H1 (cell line): ENCODE measurements around the gene BRMS1.

Experiments
- CTCF ChIP-seq, 3 experiments: IDR thresholded peaks; 1 replicate in 2 of 3; 2 replicates in 1 of 3; pipeline versions ENCODE4 v1.5.1 to v1.6.1; 2011; ENCODE audit warnings: low read length in 3 of 3, mild to moderate bottlenecking in 3 of 3, inconsistent platforms in 2 of 3, low read depth in 1 of 3, moderate library complexity in 1 of 3; ENCODE audit not compliant: insufficient read depth in 1 of 3; ENCODE audit errors: control extremely low read depth in 1 of 3
- GABPA ChIP-seq: IDR thresholded peaks from 2 replicates; pipeline ENCODE4 v1.6.1; 2011; ENCODE audit warnings: mild to moderate bottlenecking, low read length, moderate library complexity, borderline replicate concordance; ENCODE audit not compliant: insufficient read depth
- HDAC2 ChIP-seq, 2 experiments: fragments of 300-600 bp in 1 of 2; sonication (generic) in 1 of 2; IDR thresholded peaks; 2 replicates each; pipeline ENCODE4 v1.6.1; 2011 to 2012; ENCODE audit warnings: low read depth in 2 of 2, low read length in 2 of 2, mild to moderate bottlenecking in 2 of 2, moderate library complexity in 2 of 2, borderline replicate concordance in 1 of 2, inconsistent platforms in 1 of 2
- HDAC6 ChIP-seq: IDR thresholded peaks from one replicate; pipeline ENCODE4 v1.7.1; 2012; ENCODE audit warnings: low read depth, mild to moderate bottlenecking, inconsistent platforms, low read length, moderate library complexity
- KDM4A ChIP-seq: IDR thresholded peaks from one replicate; pipeline ENCODE4 v1.7.1; 2012; ENCODE audit warnings: low read depth, mild to moderate bottlenecking, moderate library complexity, low read length, inconsistent platforms; ENCODE audit not compliant: severe bottlenecking
- NRF1 ChIP-seq: IDR thresholded peaks from 2 replicates; pipeline ENCODE4 v1.6.1; 2011; ENCODE audit warnings: mild to moderate bottlenecking, low read depth, low read length, improper control_type of control experiment
- POLR2A ChIP-seq, 2 experiments: IDR thresholded peaks; 1 replicate in 1 of 2; 2 replicates in 1 of 2; pipeline ENCODE4 v1.6.1; 2011; ENCODE audit warnings: low read depth in 2 of 2, low read length in 2 of 2, mild to moderate bottlenecking in 2 of 2; ENCODE audit errors: control extremely low read depth in 1 of 2
- SIN3A ChIP-seq, 2 experiments: IDR thresholded peaks in 1 of 2; conservative IDR thresholded peaks in 1 of 2; 2 replicates each; pipeline ENCODE4 v1.6.1; 2011 to 2012; ENCODE audit warnings: low read length in 2 of 2, improper control_type of control experiment in 1 of 2, low read depth in 1 of 2, mild to moderate bottlenecking in 1 of 2
- TF ChIP-seq, protein P1 (sequence below): IDR thresholded peaks from 2 replicates; pipeline ENCODE4 v1.6.1; 2012; ENCODE audit warnings: inconsistent platforms

GRCh38 chr11:66335531-66336233 lies 9.2 kb downstream of the BRMS1 start:
- no peak for TF ChIP-seq SIN3A (conservative IDR thresholded peaks at IDR 0.05 in 1 of 2, IDR thresholded peaks at IDR 0.05 in 1 of 2; ENCODE audit: low read depth in 1 of 2, low read length in 2 of 2)
- TF ChIP-seq CTCF (IDR thresholded peaks at IDR 0.05; ENCODE audit: control extremely low read depth in 1 of 3, insufficient read depth in 1 of 3, low read depth in 1 of 3, low read length in 3 of 3) = no peak
- no peak for TF ChIP-seq HDAC6
- no peak for TF ChIP-seq NRF1
- TF ChIP-seq HDAC2 (IDR thresholded peaks at IDR 0.05; ENCODE audit: borderline replicate concordance in 1 of 2, low read depth in 2 of 2, low read length in 2 of 2) = no peak
- TF ChIP-seq POLR2A (IDR thresholded peaks at IDR 0.05; ENCODE audit: control extremely low read depth in 1 of 2, low read depth in 2 of 2, low read length in 2 of 2) = no peak; a peak in 1 of 3 replicates
- no peak for TF ChIP-seq GABPA
- TF ChIP-seq KDM4A = no peak
- TF ChIP-seq, protein P1, sequence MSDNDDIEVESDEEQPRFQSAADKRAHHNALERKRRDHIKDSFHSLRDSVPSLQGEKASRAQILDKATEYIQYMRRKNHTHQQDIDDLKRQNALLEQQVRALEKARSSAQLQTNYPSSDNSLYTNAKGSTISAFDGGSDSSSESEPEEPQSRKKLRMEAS = peak; percentile 82
